Immature natural killer cell (primary cell): ENCODE measurements around the gene ENOX1. TPM values are rescaled to one million over a fixed set of nuclear protein-coding genes. Genes with fewer than 3 reads are reported as not detected.

Experiments used
- DNase-seq, 3 donors: peaks; one replicate each; pipeline ENCODE4 v3.0.0; 2022; ENCODE audit warnings: mixed read lengths in 1 of 3
- H3K27ac Mint-ChIP-seq, 6 donors: one replicate each; pipeline ENCODE4 v1.8.0; 2020; ENCODE audit warnings: mixed read lengths in 6 of 6, mild to moderate bottlenecking in 5 of 6, inconsistent platforms in 4 of 6, moderate library complexity in 3 of 6
- H3K27me3 Mint-ChIP-seq, 3 donors: one replicate each; pipeline ENCODE4 v1.8.0; 2020 to 2021; ENCODE audit warnings: low read depth in 3 of 3, mild to moderate bottlenecking in 3 of 3, mixed read lengths in 3 of 3, moderate library complexity in 3 of 3, inconsistent platforms in 1 of 3
- H3K36me3 Mint-ChIP-seq, 3 donors: one replicate each; pipeline ENCODE4 v1.8.0; 2020; ENCODE audit warnings: mixed read lengths in 3 of 3, inconsistent platforms in 2 of 3, mild to moderate bottlenecking in 2 of 3
- H3K4me1 Mint-ChIP-seq, 2 donors: one replicate each; pipeline ENCODE4 v1.8.0; 2020; ENCODE audit warnings: inconsistent platforms in 2 of 2, mild to moderate bottlenecking in 2 of 2, mixed read lengths in 2 of 2, moderate library complexity in 1 of 2
- H3K4me3 Mint-ChIP-seq, 5 donors: one replicate each; pipeline ENCODE4 v1.8.0; 2020; ENCODE audit warnings: mild to moderate bottlenecking in 5 of 5, mixed read lengths in 5 of 5, inconsistent platforms in 3 of 5, moderate library complexity in 3 of 5
- H3K9me3 Mint-ChIP-seq, 6 donors: one replicate each; pipeline ENCODE4 v1.8.0; 2020; ENCODE audit warnings: mild to moderate bottlenecking in 6 of 6, mixed read lengths in 6 of 6, inconsistent platforms in 4 of 6, moderate library complexity in 3 of 6
- polyA plus RNA-seq, 3 donors: library from polyadenylated mRNA; unstranded; fragments of 300-500 nt; fragmentation: Illumina TruSeq; gene quantifications; one replicate each; pipeline ENCODE4 v1.2.3, GENCODE V29; 2021

ENOX1 gene
- polyA plus RNA-seq, 3 donors from 2014 or later, result not detected

DNA sequence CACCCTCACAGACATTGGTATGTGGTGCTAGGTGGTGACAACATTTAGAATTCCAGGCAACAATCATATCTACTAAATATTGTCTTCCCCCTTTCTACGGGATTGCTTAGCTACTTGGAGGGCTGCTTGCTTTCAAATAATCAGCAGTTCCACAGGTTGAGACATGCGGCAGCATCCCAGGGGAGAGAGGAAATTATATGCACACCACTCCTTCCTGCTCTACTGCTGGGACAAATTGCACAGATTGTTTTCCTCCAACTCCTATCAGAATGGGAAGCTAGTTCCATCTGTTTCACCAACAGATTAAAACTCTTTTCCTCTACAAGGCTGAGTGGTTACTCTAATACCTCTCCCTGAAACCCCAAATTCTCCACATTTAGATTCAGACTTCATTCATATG is 488.0 kb downstream of the ENOX1 start:
- Mint-ChIP-seq H3K4me1 (no peaks in the 10 kb centered on the region), H3K4me3 (no peak overlapping the region), H3K36me3 (no peaks in the 10 kb centered on the region), H3K27me3 (peaks cover 2 to 11% (median 8%) of the 10 kb centered on the region in 3 donors), H3K27ac (no peak overlapping the region), H3K9me3 (no peaks in the 10 kb centered on the region)
- no peak for DNase-seq

DNA sequence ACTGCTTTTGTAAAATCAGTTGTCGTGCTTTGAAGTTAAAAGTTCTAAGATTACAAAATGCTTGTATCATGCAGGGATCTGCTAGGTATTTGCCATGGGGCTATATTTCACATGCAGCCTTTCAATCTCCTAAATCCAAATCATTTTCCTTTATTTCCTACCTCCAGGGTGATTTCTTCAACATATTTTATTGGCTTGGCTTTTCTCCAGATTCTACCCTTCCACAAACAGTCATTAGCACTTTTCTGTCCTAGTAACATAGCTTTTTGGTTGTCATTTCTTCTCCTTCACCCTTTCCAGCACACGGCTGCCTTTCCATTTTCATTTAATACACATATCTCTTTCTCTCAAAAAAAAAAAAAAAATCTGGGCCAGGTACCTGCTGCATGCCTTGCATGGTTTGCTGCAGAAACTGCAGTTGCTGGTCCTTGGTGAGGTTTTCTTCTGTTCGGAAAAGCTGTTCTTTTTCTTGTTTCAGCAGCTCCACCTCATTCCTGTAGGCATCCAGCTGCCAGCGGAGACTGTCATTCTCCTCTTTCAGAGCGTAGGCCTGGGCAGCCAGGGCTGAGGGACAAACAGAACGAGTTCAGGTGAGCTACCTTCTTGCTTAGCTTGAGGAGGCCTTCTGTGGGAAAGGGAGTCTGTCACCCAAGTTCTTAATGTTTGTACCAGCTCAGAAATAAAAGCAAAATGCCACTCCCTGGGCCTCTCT is 488.6 kb downstream of the ENOX1 start:
- Mint-ChIP-seq H3K27ac (no peak overlapping the region), H3K36me3 (no peaks in the 10 kb centered on the region), H3K9me3 (no peaks in the 10 kb centered on the region), H3K4me3 (no peak overlapping the region), H3K4me1 (no peaks in the 10 kb centered on the region), H3K27me3 (peaks cover 2 to 9% (median 8%) of the 10 kb centered on the region in 3 donors)
- DNase-seq, result no peak

GRCh38 chr13:43295825-43296564 is 490.8 kb downstream of the ENOX1 start:
- Mint-ChIP-seq H3K4me1 (no peaks in the 10 kb centered on the region), H3K4me3 (no peak overlapping the region)

GRCh38 chr13:43295321-43295720 is 491.5 kb downstream of the ENOX1 start:
- no peaks in the 10 kb centered on the region for H3K9me3 Mint-ChIP-seq
- peaks cover 2 to 9% (median 8%) of the 10 kb centered on the region in 3 donors for H3K27me3 Mint-ChIP-seq

More at GRCh38 chr13:43295825-43296564, 490.8 kb downstream of the ENOX1 start:
- peaks cover 2 to 9% (median 8%) of the 10 kb centered on the region in 3 donors for H3K27me3 Mint-ChIP-seq
- no peak for DNase-seq
- H3K27ac Mint-ChIP-seq, result no peak overlapping the region
- H3K36me3 Mint-ChIP-seq, result no peaks in the 10 kb centered on the region
- H3K9me3 Mint-ChIP-seq, result no peaks in the 10 kb centered on the region

GRCh38 chr13:43294412-43294811 is 492.4 kb downstream of the ENOX1 start:
- H3K27ac Mint-ChIP-seq, result no peak overlapping the region

More at GRCh38 chr13:43295321-43295720, 491.5 kb downstream of the ENOX1 start:
- Mint-ChIP-seq H3K36me3 (no peaks in the 10 kb centered on the region), H3K4me3 (no peak overlapping the region), H3K27ac (no peak overlapping the region), H3K4me1 (no peaks in the 10 kb centered on the region)
- no peak for DNase-seq

GRCh38 chr13:43293986-43294385 is 492.8 kb downstream of the ENOX1 start:
- H3K4me1 Mint-ChIP-seq, result no peaks in the 10 kb centered on the region
- no peaks in the 10 kb centered on the region for H3K9me3 Mint-ChIP-seq
- H3K27me3 Mint-ChIP-seq, result peaks cover 2 to 7% (median 7%) of the 10 kb centered on the region in 3 donors
- no peak for DNase-seq
- H3K36me3 Mint-ChIP-seq, result no peaks in the 10 kb centered on the region
- no peak overlapping the region for H3K4me3 Mint-ChIP-seq
- no peak overlapping the region for H3K27ac Mint-ChIP-seq

More at GRCh38 chr13:43294412-43294811, 492.4 kb downstream of the ENOX1 start:
- Mint-ChIP-seq H3K36me3 (no peaks in the 10 kb centered on the region), H3K27me3 (peaks cover 2 to 9% (median 6%) of the 10 kb centered on the region in 3 donors), H3K9me3 (no peaks in the 10 kb centered on the region), H3K4me3 (no peak overlapping the region), H3K4me1 (no peaks in the 10 kb centered on the region)
- no peak for DNase-seq

- Mint-ChIP-seq H3K9me3 (no peaks in the 10 kb centered on the region), H3K27me3 (peaks cover 2 to 9% (median 3%) of the 10 kb centered on the region in 3 donors), H3K27ac (no peak overlapping the region), H3K36me3 (no peaks in the 10 kb centered on the region), H3K4me3 (no peak overlapping the region), H3K4me1 (no peaks in the 10 kb centered on the region)
- no peak for DNase-seq
Measured at GRCh38 chr13:43293561-43293960, 493.2 kb downstream of the ENOX1 start.

DNA sequence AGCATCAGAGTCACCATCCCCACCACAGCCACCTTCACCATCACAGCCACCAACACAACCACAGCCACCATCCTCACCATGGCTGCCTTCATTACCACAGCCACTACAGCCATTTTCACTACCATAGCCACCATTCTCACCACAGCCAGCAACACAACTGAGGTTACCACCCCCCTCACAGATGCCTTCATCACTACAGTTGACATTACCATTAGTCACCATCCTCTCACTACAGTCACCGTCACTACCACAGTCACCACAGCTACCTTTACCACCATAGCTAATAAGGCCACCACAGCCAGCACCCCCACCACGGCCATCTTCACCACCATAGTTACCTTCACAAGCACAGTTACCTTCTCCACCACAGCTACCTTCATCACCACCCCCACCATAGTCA is 493.8 kb downstream of the ENOX1 start:
- Mint-ChIP-seq H3K9me3 (no peaks in the 10 kb centered on the region), H3K27me3 (peaks cover 2 to 11% (median 2%) of the 10 kb centered on the region in 3 donors), H3K36me3 (no peaks in the 10 kb centered on the region), H3K4me1 (no peaks in the 10 kb centered on the region), H3K4me3 (no peak overlapping the region), H3K27ac (no peak overlapping the region)
- DNase-seq, result no peak

DNA sequence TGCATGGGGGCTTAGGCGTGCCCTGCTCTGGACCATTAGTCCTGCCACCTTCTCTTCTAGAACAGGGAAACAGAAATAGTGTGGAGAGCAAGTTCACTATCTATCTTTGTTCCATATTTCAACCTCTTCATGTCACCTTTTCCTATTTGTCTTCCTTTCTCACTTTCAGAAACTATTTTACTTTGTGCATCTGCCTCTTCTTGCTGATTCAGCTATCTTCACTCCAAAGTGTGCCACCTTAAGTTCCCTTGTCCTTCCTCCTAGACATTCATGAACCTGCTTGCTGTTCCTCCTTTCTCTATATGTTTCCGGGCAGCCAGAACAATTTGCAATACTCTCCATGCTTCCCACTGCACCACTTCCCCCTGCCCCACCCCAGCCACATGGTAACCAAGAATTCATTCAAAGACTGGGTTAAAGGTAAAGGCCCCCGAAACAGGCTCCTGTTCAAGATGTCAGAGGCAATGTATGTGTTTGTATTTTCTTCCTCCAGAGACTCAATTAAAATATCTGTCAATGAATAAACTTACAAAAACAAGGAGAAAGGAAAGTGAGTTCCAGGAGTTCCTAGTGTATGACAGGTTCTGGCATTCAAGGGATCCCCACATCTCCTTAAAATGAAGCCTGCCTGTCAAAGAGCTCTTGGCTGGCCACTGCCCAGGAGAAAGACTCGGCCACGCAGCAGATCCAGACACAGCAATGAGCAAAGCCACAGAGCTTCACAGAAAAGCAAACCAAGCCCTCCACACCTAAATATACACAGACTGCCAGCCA is 495.3 kb downstream of the ENOX1 start:
- Mint-ChIP-seq H3K4me1 (no peaks in the 10 kb centered on the region), H3K27me3 (peaks cover 0 to 8% (median 0%) of the 10 kb centered on the region in 3 donors), H3K27ac (no peak overlapping the region), H3K9me3 (no peaks in the 10 kb centered on the region), H3K4me3 (no peak overlapping the region), H3K36me3 (no peaks in the 10 kb centered on the region)
- DNase-seq, result no peak

DNA sequence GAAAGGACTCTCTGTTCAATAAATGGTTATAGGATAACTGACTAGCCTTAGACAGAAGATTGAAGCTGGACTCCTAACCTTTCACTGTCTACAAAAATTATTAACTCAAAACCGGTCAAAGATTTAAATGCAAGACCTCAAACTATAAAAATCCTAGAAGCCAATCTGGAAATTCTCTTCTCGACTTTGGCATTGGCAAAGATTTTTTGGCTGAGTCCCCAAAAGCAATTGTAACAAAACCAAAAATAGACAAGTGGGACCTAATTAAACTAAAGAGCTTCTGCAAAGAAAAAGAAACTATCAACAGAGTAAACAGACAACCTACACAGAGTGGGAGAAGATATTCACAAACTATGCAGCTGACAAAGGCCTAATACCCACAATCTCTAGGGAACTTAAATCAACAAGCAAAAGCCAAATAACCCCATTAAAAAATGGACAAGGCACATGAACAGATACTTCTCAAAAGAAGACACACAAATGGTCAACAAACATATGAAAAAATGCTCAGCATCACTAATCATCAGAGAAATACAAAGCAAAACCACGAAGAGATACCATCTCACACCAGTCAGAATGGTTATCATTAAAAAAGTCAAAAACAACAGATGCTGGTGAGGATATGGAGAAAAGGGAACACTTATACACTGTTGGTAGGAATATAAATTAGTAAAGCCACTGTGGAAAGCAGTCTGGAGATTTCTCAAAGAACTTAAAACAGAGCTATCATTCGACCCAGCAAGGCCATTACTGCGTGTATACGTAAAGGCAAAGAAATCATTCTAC is 497.1 kb downstream of the ENOX1 start:
- no peaks in the 10 kb centered on the region for H3K4me1 Mint-ChIP-seq
- no peaks in the 10 kb centered on the region for H3K36me3 Mint-ChIP-seq
- H3K4me3 Mint-ChIP-seq, result no peak overlapping the region
- DNase-seq, result no peak
- no peak overlapping the region for H3K27ac Mint-ChIP-seq
- no peaks in the 10 kb centered on the region for H3K9me3 Mint-ChIP-seq
- peaks cover 0 to 5% (median 4%) of the 10 kb centered on the region in 3 donors for H3K27me3 Mint-ChIP-seq

- no peak overlapping the region for H3K4me3 Mint-ChIP-seq
- no peak overlapping the region for H3K27ac Mint-ChIP-seq
- no peaks in the 10 kb centered on the region for H3K9me3 Mint-ChIP-seq
- peaks cover 0 to 7% (median 4%) of the 10 kb centered on the region in 3 donors for H3K27me3 Mint-ChIP-seq
- no peaks in the 10 kb centered on the region for H3K4me1 Mint-ChIP-seq
- no peak for DNase-seq
- no peaks in the 10 kb centered on the region for H3K36me3 Mint-ChIP-seq
Measured at GRCh38 chr13:43286751-43287150, 500.0 kb downstream of the ENOX1 start.

GRCh38 chr13:43285933-43286597 is 500.7 kb downstream of the ENOX1 start:
- H3K4me1 Mint-ChIP-seq, result no peaks in the 10 kb centered on the region
- H3K27ac Mint-ChIP-seq, result no peak overlapping the region
- no peaks in the 10 kb centered on the region for H3K36me3 Mint-ChIP-seq
- no peak for DNase-seq
- H3K9me3 Mint-ChIP-seq, result no peaks in the 10 kb centered on the region
- no peak overlapping the region for H3K4me3 Mint-ChIP-seq
- peaks cover 0 to 7% (median 4%) of the 10 kb centered on the region in 3 donors for H3K27me3 Mint-ChIP-seq

- no peak overlapping the region for H3K4me3 Mint-ChIP-seq
- H3K36me3 Mint-ChIP-seq, result no peaks in the 10 kb centered on the region
Measured at GRCh38 chr13:43284162-43284561, 502.6 kb downstream of the ENOX1 start.

More at GRCh38 chr13:43284162-43284561, 502.6 kb downstream of the ENOX1 start:
- Mint-ChIP-seq H3K27ac (no peak overlapping the region), H3K27me3 (peaks cover 0 to 7% (median 4%) of the 10 kb centered on the region in 3 donors), H3K9me3 (no peaks in the 10 kb centered on the region), H3K4me1 (no peaks in the 10 kb centered on the region)
- no peak for DNase-seq
